Skeletal muscle cell (primary cell): ENCODE measurements around the gene HEXB.
"Not testable (repeated sequence)": the region's sequence is repeated elsewhere in the genome, so short reads cannot be mapped to it uniquely, and the experiment has no call there.

Experiments
- DNase-seq: peaks from one replicate; pipeline ENCODE4 v3.0.0-alpha.2; 2010; ENCODE audit warnings: low read depth
- H3K4me3 ChIP-seq: 2 replicates; pipeline ENCODE4 v1.5.1; 2011; ENCODE audit warnings: low read depth, mild to moderate bottlenecking, control low read depth, low read length, moderate library complexity

The HEXB gene

GRCh38 chr5:74693191-74693590 lies 8.2 kb downstream of the HEXB start:
- no peak for DNase-seq

GRCh38 chr5:74717596-74717995 lies 32.6 kb downstream of the HEXB start:
- no peak overlapping the region for H3K4me3 ChIP-seq
- DNase-seq: no peak

More at GRCh38 chr5:74693191-74693590, 8.2 kb downstream of the HEXB start:
- H3K4me3 ChIP-seq: no peak overlapping the region

GRCh38 chr5:74722271-74722670 lies 37.2 kb downstream of the HEXB start:
- DNase-seq: no peak
- H3K4me3 ChIP-seq: no peak overlapping the region

GRCh38 chr5:74725331-74725730 lies 40.3 kb downstream of the HEXB start:
- H3K4me3 ChIP-seq: no peak overlapping the region
- no peak for DNase-seq

GRCh38 chr5:74736759-74737158 lies 51.7 kb downstream of the HEXB start:
- DNase-seq: no peak
- H3K4me3 ChIP-seq: no peak overlapping the region

GRCh38 chr5:74738406-74738805 lies 53.4 kb downstream of the HEXB start:
- DNase-seq: no peak
- no peak overlapping the region for H3K4me3 ChIP-seq

- H3K4me3 ChIP-seq, DNase-seq: not testable (repeated sequence)
Measured at GRCh38 chr5:74748742-74749141, 63.7 kb downstream of the HEXB start.

GRCh38 chr5:74761241-74761640 lies 76.2 kb downstream of the HEXB start:
- DNase-seq: no peak
- H3K4me3 ChIP-seq: no peak overlapping the region

- no peak for DNase-seq
- H3K4me3 ChIP-seq: no peak overlapping the region
Measured at GRCh38 chr5:74762599-74762998, 77.6 kb downstream of the HEXB start.

- no peak for DNase-seq
- no peak overlapping the region for H3K4me3 ChIP-seq
Measured at GRCh38 chr5:74763504-74763903, 78.5 kb downstream of the HEXB start.

- no peak overlapping the region for H3K4me3 ChIP-seq
- no peak for DNase-seq
Measured at GRCh38 chr5:74765201-74765600, 80.2 kb downstream of the HEXB start.

GRCh38 chr5:74765929-74766328 lies 80.9 kb downstream of the HEXB start:
- no peak for DNase-seq
- H3K4me3 ChIP-seq: peak overlapping the region; percentile 84

GRCh38 chr5:74766418-74766848 lies 81.4 kb downstream of the HEXB start:
- DNase-seq: peak; percentile 29
- peak overlapping the region; percentile 84 for H3K4me3 ChIP-seq

GRCh38 chr5:74766849-74767578 lies 82.0 kb downstream of the HEXB start, which contains the start of the genes GFM2 and NSA2:
GFM2 (minus strand) TSS chr5:74767117; CDS start chr5:74763742, 3,375 bp downstream.
NSA2 (plus strand) TSS chr5:74767249; CDS start chr5:74767361, 112 bp downstream.
- peak; percentile 82 for DNase-seq

GRCh38 chr5:74767579-74767913 lies 82.5 kb downstream of the HEXB start:
- DNase-seq: no peak
- H3K4me3 ChIP-seq: peak overlapping the region; percentile 84

More at GRCh38 chr5:74766849-74767578, 82.0 kb downstream of the HEXB start, which contains the start of the genes GFM2 and NSA2:
- H3K4me3 ChIP-seq: peak within 1 kb of the TSS; percentile 84
